ENCODE measurements around the gene TMED5. TPM values are rescaled to one million over a fixed set of nuclear protein-coding genes. Genes with fewer than 3 reads are reported as not detected.

TMED5 gene
- total RNA-seq, 1 donor from 2014 or later, result 33.6 TPM

DNA sequence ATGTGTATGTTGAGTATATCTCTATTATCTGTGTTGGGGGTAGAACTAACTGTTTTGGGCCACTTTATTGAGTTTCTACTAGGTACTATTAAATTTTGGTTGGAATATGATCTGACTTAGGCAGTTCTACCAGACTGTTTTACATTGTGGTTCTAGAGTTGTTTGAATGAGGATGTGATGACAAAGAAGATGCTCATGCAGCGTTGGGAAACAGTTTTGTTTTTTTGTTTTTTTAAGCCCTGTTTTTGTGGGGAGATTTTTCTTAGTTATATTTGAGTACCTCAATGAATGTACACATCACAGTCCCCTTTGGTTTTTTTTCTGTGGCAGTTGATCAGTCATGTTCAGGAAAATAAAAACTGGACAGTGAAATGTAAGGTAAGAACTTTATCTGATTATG is 40.1 kb downstream of the TMED5 start:
- no peak overlapping the region for H3K4me3 Mint-ChIP-seq (ENCODE audit: unreplicated experiment)
- no peak for DNase-seq (ENCODE audit: low spot score)
- H3K27me3 Mint-ChIP-seq (ENCODE audit: low read depth), result no peaks in the 10 kb centered on the region
- H3K4me1 Mint-ChIP-seq (ENCODE audit: low read depth), result peaks cover 13% of the 10 kb centered on the region
- peaks cover 7% of the 10 kb centered on the region for H3K36me3 Mint-ChIP-seq (ENCODE audit: low read depth)
- no peaks in the 10 kb centered on the region for H3K9me3 Mint-ChIP-seq (ENCODE audit: low read depth)
- H3K27ac Mint-ChIP-seq (ENCODE audit: unreplicated experiment), result no peak overlapping the region
- TF ChIP-seq, protein P1, sequence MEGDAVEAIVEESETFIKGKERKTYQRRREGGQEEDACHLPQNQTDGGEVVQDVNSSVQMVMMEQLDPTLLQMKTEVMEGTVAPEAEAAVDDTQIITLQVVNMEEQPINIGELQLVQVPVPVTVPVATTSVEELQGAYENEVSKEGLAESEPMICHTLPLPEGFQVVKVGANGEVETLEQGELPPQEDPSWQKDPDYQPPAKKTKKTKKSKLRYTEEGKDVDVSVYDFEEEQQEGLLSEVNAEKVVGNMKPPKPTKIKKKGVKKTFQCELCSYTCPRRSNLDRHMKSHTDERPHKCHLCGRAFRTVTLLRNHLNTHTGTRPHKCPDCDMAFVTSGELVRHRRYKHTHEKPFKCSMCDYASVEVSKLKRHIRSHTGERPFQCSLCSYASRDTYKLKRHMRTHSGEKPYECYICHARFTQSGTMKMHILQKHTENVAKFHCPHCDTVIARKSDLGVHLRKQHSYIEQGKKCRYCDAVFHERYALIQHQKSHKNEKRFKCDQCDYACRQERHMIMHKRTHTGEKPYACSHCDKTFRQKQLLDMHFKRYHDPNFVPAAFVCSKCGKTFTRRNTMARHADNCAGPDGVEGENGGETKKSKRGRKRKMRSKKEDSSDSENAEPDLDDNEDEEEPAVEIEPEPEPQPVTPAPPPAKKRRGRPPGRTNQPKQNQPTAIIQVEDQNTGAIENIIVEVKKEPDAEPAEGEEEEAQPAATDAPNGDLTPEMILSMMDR (IDR thresholded peaks at IDR 0.05), result no peak

DNA sequence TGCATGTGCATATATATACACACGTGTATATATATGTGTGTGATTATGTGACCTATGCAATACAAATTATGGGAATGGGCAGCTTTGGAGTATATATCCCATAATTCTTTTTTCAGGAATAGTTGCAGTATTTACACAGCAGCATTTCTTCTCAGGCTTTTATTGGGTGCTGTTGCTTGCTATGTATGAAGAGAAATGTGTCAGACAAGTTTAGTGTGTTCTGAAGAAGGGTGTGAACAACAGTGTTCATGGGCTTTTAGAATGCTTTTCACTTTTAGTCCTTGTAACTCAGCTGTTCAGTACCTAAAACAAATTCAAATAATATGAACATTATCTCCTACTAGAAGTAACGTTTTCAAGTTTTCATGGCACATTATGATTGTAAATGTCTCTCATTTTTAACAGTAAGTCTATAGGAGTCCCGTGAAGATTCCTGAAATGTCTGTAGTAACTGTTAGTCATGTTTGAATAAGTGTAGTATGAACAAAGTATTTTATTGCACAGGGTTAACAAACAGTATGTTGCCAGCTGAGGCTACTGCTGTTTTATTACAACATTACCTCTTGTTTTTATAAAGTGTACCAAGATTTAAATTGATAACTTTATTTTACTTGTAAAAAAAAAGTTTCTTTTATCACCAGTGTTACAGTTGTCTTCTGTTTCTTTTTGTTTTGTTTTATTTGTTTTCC is 42.5 kb downstream of the TMED5 start:
- peaks cover 14% of the 10 kb centered on the region for H3K36me3 Mint-ChIP-seq (ENCODE audit: low read depth)
- no peak overlapping the region for H3K4me3 Mint-ChIP-seq (ENCODE audit: unreplicated experiment)
- TF ChIP-seq, protein P1 (IDR thresholded peaks at IDR 0.05), result no peak
- no peaks in the 10 kb centered on the region for H3K27me3 Mint-ChIP-seq (ENCODE audit: low read depth)
- no peak for DNase-seq (ENCODE audit: low spot score)
- no peaks in the 10 kb centered on the region for H3K9me3 Mint-ChIP-seq (ENCODE audit: low read depth)
- H3K27ac Mint-ChIP-seq (ENCODE audit: unreplicated experiment), result peak overlapping the region; percentile 0
- H3K4me1 Mint-ChIP-seq (ENCODE audit: low read depth), result peaks cover 7% of the 10 kb centered on the region

DNA sequence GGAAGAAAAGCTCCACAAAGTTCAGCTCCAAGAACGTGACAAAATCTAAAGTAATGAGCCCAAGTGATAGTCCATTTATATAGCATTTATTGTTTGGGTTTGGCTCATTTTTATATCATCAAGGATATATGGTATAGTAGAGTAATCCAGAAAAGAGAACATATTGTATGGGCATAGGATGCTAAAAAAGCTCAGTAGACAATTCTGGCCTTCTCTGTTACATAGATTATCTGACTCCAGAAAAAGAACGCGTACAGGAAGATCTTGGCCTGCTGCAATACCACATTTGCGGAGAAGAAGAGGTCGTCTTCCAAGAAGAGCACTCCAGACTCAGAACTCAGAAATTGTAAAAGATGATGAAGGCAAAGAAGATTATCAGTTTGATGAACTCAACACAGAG is 43.8 kb downstream of the TMED5 start:
- no peak overlapping the region for H3K4me3 Mint-ChIP-seq (ENCODE audit: unreplicated experiment)
- TF ChIP-seq, protein P1 (IDR thresholded peaks at IDR 0.05), result no peak
- H3K4me1 Mint-ChIP-seq (ENCODE audit: low read depth), result peaks cover 3% of the 10 kb centered on the region
- H3K36me3 Mint-ChIP-seq (ENCODE audit: low read depth), result peaks cover 14% of the 10 kb centered on the region
- no peaks in the 10 kb centered on the region for H3K27me3 Mint-ChIP-seq (ENCODE audit: low read depth)
- no peak overlapping the region for H3K27ac Mint-ChIP-seq (ENCODE audit: unreplicated experiment)
- no peak for DNase-seq (ENCODE audit: low spot score)
- H3K9me3 Mint-ChIP-seq (ENCODE audit: low read depth), result no peaks in the 10 kb centered on the region

DNA sequence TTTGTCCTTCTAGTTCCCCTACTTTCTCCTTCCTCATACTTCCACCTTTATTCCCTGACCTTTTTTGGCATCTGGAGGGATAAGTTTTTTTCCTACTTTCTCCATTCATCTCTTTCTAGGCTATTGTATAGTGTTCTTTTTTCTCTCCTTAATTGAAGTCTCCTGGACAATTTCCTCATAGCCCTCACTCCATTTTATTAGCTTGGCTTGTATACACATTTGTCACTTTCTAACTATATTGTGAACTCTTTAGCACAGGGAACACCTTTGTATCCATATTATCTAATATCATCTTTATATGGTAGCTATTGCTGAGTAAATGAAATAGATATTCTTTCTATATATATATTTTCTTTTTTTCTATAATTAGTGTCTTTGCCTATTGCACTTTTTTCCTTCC is 47.6 kb downstream of the TMED5 start:
- Mint-ChIP-seq H3K27me3 (ENCODE audit: low read depth) (no peaks in the 10 kb centered on the region), H3K4me3 (ENCODE audit: unreplicated experiment) (no peak overlapping the region), H3K4me1 (ENCODE audit: low read depth) (no peaks in the 10 kb centered on the region), H3K27ac (ENCODE audit: unreplicated experiment) (no peak overlapping the region), H3K36me3 (ENCODE audit: low read depth) (peaks cover 12% of the 10 kb centered on the region), H3K9me3 (ENCODE audit: low read depth) (no peaks in the 10 kb centered on the region)
- TF ChIP-seq, protein P1 (IDR thresholded peaks at IDR 0.05), result no peak
- no peak for DNase-seq (ENCODE audit: low spot score)

DNA sequence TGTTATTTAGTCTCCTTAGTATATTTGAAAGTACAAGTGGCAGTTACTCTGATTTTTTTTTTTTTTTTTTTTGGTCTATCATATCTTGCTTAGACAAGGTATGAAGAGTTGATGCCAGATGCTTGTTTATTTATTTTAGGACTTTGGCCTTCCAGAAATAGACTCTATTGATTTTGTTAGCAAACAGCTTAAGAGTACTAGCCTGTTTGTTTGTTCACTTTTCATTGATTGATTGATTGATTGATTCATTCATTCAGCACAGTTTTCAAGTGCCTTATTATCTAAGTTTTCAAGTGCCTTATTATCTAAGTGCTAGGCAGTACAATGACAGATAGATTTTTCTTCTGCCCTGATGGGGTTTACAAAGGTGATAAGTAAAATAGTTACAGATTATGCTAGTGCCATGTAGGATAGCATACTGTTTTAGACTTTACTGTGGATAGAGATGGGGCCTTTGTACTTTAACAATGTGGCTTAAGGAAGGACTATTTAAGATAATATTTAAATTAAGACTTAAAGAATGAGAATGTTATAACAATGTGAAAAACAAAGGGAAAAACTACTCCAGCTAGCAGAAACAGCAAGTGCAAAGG is 50.6 kb downstream of the TMED5 start:
- peaks cover 4% of the 10 kb centered on the region for H3K36me3 Mint-ChIP-seq (ENCODE audit: low read depth)
- no peaks in the 10 kb centered on the region for H3K4me1 Mint-ChIP-seq (ENCODE audit: low read depth)
- no peak overlapping the region for H3K4me3 Mint-ChIP-seq (ENCODE audit: unreplicated experiment)
- H3K9me3 Mint-ChIP-seq (ENCODE audit: low read depth), result no peaks in the 10 kb centered on the region
- TF ChIP-seq, protein P1 (IDR thresholded peaks at IDR 0.05), result no peak
- H3K27ac Mint-ChIP-seq (ENCODE audit: unreplicated experiment), result no peak overlapping the region
- H3K27me3 Mint-ChIP-seq (ENCODE audit: low read depth), result no peaks in the 10 kb centered on the region
- no peak for DNase-seq (ENCODE audit: low spot score)

All from chondrocyte (in vitro differentiated cells).